Kidney (tissue), 14 donors: ENCODE data around the gene GORASP1. TPM values are rescaled to one million over a fixed set of nuclear protein-coding genes. Genes with fewer than 3 reads are reported as not detected.

Source experiments
- DNase-seq, 5 donors: peaks; one replicate each; pipeline ENCODE4 v3.0.0-alpha.2; 2013 to 2020
- FAIRE-seq: peaks from 2 replicates; lab custom pipeline; 2012; peaks lifted over from hg19 to GRCh38; lab: Jason Lieb, UNC
- H3K27ac ChIP-seq, 2 donors: one replicate each; pipeline ENCODE4 v1.7.0; 2013; ENCODE audit warnings: low read depth in 2 of 2, low read length in 2 of 2, inconsistent platforms in 1 of 2
- H3K27me3 ChIP-seq: one replicate; pipeline ENCODE4 v1.7.1; 2013; ENCODE audit warnings: low read length, inconsistent platforms; ENCODE audit not compliant: control insufficient read depth, insufficient read depth
- H3K36me3 ChIP-seq, 3 donors: one replicate each; pipeline versions ENCODE4 v1.7.0 to v1.7.1; 2013; ENCODE audit warnings: low read length in 3 of 3, control low read depth in 1 of 3, inconsistent platforms in 1 of 3; ENCODE audit not compliant: insufficient read depth in 3 of 3, control insufficient read depth in 2 of 3
- H3K4me1 ChIP-seq, 3 donors: one replicate each; pipeline versions ENCODE4 v1.7.0 to v1.7.1; 2013; ENCODE audit warnings: low read length in 3 of 3, inconsistent platforms in 1 of 3, low read depth in 1 of 3; ENCODE audit not compliant: control insufficient read depth in 2 of 3, insufficient read depth in 2 of 3
- H3K4me3 ChIP-seq, 3 donors: one replicate each; pipeline versions ENCODE4 v1.7.0 to v1.8.1; 2013; ENCODE audit warnings: low read length in 3 of 3, control low read depth in 1 of 3, inconsistent platforms in 1 of 3
- H3K9ac ChIP-seq, 3 donors: one replicate each; pipeline versions ENCODE4 v1.7.0 to v1.7.1; 2013; ENCODE audit warnings: low read length in 3 of 3, control low read depth in 1 of 3, inconsistent platforms in 1 of 3
- H3K9me3 ChIP-seq, 3 donors: one replicate each; pipeline versions ENCODE4 v1.7.0 to v1.7.1; 2013; ENCODE audit warnings: low read length in 3 of 3, control low read depth in 1 of 3, inconsistent platforms in 1 of 3; ENCODE audit not compliant: control insufficient read depth in 2 of 3, insufficient read depth in 1 of 3
- intact Hi-C: fragments of 100-400 bp; cut with DNase I; formaldehyde crosslinking; loops from one replicate; pipeline ENCODE4 v1.11.1; 2022
- polyA plus RNA-seq: library from polyadenylated mRNA; stranded (reverse); fragments of 350-450 nt; fragmentation: Illumina TruSeq; extraction: RNeasy Lipid Tissue Mini Kit (QIAGEN cat#74804); gene quantifications from one replicate; pipeline ENCODE4 v1.2.3, GENCODE V29; 2014; ENCODE audit warnings: low read depth, low replicate concordance; ENCODE audit not compliant: insufficient read depth
- total RNA-seq: library from RNA; stranded (reverse); fragmentation: NEBNext Ultra II Directional; extraction: Animal tissue kit (Norgen Biotek cat#: 25700); gene quantifications from one replicate; pipeline ENCODE4 v1.2.1, GENCODE V29; 2021
- TF ChIP-seq, protein P1 (sequence below): IDR thresholded peaks from 3 replicates; pipeline ENCODE4 v1.5.1; 2012; ENCODE audit warnings: mild to moderate bottlenecking, moderate library complexity, borderline replicate concordance; ENCODE audit not compliant: insufficient read depth; ENCODE audit errors: extremely low read depth
- donor health status: control.
- donor health status: control.
- donor health status: control.
- donor health status: control.
- donor health status: control.
- donor health status: DM: yes; HTN: yes; CAD: no.
- donor health status: Normal renal cell carcinoma (clear cell type).

The GORASP1 gene
- total and polyA plus RNA-seq, 2 donors from 2014 or later: 38.8 to 70.9 TPM

DNA sequence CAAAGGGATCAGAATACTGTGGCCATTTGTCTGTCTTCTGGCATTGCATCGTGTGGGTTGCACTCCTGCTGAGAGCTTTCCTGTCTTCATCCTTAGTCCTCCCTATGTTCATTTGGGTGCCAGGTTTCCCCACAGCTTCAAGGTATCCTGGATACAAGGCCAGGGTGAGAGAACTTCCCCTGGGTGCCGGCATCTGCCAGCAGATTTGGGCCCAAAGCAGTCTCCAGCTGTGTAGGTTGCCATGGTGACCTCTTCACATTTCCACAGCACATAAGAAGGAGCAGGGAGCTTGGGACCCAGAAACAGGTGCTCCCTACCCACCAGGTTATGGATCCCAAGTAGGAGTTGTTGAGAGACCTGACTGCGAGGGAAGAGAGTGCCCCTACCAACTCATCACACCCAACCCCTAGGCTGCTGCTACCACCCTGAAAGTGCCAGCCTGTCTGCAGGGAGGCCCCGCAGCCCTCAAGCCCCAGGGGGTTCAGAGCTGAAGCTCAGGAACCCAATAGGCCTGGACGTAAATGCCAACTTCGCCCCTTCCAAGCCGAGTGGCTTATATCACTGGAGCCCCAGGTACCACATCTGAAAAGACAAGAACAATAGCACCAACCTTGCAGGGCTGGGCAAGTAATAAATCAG is 20.0 kb upstream of the GORASP1 start:
- Histone ChIP-seq H3K4me1 (peaks cover 0 to 7% (median 0%) of the 10 kb centered on the region in 3 donors), H3K27ac (no peak overlapping the region), H3K4me3 (no peak overlapping the region), H3K27me3 (no peaks in the 10 kb centered on the region), H3K36me3 (no peaks in the 10 kb centered on the region), H3K9me3 (no peaks in the 10 kb centered on the region), H3K9ac (no peak overlapping the region)
- TF ChIP-seq, protein P1, sequence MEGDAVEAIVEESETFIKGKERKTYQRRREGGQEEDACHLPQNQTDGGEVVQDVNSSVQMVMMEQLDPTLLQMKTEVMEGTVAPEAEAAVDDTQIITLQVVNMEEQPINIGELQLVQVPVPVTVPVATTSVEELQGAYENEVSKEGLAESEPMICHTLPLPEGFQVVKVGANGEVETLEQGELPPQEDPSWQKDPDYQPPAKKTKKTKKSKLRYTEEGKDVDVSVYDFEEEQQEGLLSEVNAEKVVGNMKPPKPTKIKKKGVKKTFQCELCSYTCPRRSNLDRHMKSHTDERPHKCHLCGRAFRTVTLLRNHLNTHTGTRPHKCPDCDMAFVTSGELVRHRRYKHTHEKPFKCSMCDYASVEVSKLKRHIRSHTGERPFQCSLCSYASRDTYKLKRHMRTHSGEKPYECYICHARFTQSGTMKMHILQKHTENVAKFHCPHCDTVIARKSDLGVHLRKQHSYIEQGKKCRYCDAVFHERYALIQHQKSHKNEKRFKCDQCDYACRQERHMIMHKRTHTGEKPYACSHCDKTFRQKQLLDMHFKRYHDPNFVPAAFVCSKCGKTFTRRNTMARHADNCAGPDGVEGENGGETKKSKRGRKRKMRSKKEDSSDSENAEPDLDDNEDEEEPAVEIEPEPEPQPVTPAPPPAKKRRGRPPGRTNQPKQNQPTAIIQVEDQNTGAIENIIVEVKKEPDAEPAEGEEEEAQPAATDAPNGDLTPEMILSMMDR: no peak
- intact Hi-C loops: loop anchor here (5.0 kb wide), 1 partner anchor 165 kb away; no protein-coding TSS in a partner anchor
- DNase-seq (peak in 2 of 5 donors; percentile 19 to 26), FAIRE-seq (no peak)

DNA sequence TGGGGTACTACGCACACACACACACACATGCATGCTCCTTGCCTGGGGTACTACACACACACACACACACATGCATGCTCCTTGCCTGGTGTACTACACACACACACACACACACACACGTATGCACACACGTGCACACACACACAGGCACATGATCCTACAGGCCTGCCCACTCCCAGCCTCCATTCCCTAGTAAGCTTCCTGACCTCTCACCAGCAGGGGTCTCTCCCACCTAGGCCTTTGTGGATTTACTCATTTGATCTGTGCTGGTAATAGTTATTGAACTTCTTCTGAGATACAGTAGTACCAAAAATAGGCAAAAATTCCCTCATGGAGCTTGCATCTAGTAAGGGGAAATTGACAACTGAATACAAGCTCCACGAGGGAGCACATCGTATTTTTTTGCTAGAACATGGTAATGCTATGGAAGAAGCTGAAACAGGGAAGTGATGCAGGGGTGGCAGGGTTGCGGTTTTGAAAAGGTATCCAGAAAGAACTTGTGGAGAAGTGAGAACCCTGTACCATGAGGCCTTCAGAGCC is 19.2 kb upstream of the GORASP1 start:
- Histone ChIP-seq H3K27me3 (no peaks in the 10 kb centered on the region), H3K36me3 (no peaks in the 10 kb centered on the region), H3K4me3 (no peak overlapping the region), H3K4me1 (peaks cover 0 to 7% (median 0%) of the 10 kb centered on the region in 3 donors), H3K9me3 (no peaks in the 10 kb centered on the region), H3K9ac (no peak overlapping the region), H3K27ac (no peak overlapping the region)
- TF ChIP-seq, protein P1: peak; percentile 58
- DNase-seq (peak in 4 of 5 donors; percentile 27 to 71 (median 46)), FAIRE-seq (no peak)
- intact Hi-C loops: loop anchor here (5.0 kb wide), 1 partner anchor 166 kb away; no protein-coding TSS in a partner anchor

DNA sequence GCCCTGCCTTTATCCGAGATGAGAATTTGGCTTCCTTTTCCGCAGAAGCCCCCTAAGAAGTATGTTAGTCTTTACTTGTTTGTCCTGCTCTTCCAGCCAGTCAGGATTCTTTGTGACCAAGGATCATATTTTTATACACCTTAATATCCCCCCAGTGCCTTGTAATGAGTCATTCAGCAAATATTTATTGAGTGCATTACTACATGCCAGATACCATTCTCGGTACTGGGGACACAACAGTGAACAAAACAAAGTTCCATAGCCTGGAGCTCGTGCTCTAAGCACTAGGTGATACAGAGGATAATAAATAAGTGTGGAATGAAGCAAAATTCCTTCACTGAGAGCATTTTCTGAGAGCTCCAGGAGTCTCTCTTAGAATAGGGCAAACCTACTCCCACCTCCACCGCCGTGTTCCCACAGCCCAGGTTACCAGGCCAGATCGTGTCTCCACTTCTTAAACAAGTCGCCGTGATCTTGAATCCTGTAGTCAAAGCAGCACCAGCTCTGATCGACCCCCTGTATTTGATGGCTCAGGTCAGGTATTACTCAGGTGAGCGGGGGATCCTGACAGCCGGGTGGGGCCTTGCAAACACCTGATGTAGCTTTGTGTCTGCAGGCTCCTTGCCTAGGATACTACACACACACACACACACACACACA is 18.5 kb upstream of the GORASP1 start:
- TF ChIP-seq, protein P1: no peak

More for the DNA sequence above, 18.5 kb upstream of the GORASP1 start:
- H3K9ac ChIP-seq: no peak overlapping the region
- no peak overlapping the region for H3K27ac ChIP-seq
- H3K36me3 ChIP-seq: peaks cover 0 to 1% (median 0%) of the 10 kb centered on the region in 3 donors
- intact Hi-C loops: loop anchor here (5.0 kb wide), 1 partner anchor 166 kb away; no protein-coding TSS in a partner anchor
- FAIRE-seq (no peak), DNase-seq (peak in 1 of 5 donors; percentile 29)
- H3K27me3 ChIP-seq: no peaks in the 10 kb centered on the region
- H3K9me3 ChIP-seq: no peaks in the 10 kb centered on the region
- no peak overlapping the region for H3K4me3 ChIP-seq
- H3K4me1 ChIP-seq: peaks cover 0 to 7% (median 0%) of the 10 kb centered on the region in 3 donors
